NCI-H1694 (cell line): ENCODE results near the gene CR2.
"Not testable (repeated sequence)": the region's sequence is repeated elsewhere in the genome, so short reads cannot be mapped to it uniquely, and the experiment has no call there.

Experiments used
- DNase-seq: peaks from one replicate; lab custom pipeline; 2025; lab: John Stamatoyannopoulos, UW

CR2 gene

DNA sequence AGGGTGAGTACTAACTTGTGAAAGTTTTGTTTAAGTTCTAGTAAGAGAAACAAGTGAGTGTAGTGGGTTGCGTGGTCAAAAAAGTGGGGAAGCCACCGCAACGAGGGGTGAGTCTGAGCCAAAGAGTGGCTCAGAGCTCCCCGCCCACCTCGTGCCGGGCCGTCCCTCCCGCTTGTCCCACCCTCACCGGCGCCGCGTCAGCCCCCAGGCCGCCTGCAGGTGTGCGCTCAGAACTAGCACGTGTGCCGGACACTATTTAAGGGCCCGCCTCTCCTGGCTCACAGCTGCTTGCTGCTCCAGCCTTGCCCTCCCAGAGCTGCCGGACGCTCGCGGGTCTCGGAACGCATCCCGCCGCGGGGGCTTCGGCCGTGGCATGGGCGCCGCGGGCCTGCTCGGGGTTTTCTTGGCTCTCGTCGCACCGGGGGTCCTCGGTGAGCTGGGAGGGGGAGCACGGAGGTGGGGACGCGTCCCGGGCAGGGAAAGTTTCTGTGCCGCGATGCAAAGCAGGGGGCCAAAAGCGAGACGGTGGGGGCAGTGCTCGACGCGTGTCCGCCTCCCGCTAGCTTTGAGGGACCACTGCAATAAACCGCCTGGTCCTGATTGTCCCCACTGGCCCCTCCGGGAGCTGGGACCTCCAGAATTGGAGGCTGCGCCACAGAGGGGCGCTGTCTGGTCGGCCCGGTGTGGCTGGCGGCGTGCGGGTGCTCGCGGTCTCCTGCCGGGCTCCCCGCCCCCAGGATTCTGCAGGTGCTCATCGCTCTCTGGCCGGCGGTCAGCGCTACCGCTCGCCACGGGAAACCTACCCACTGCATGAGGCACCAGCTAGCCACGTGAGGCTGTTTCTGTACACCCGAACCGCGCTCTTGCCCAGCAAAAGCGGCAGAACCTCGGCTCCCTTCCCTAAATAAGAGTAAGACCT lies at the start of gene CR2:
TSS of gene CR2 (plus strand) at position 283 of the 919 bp plus-strand sequence. CDS start at position 374, 91 bp downstream.
- DNase-seq, result no peak

DNA sequence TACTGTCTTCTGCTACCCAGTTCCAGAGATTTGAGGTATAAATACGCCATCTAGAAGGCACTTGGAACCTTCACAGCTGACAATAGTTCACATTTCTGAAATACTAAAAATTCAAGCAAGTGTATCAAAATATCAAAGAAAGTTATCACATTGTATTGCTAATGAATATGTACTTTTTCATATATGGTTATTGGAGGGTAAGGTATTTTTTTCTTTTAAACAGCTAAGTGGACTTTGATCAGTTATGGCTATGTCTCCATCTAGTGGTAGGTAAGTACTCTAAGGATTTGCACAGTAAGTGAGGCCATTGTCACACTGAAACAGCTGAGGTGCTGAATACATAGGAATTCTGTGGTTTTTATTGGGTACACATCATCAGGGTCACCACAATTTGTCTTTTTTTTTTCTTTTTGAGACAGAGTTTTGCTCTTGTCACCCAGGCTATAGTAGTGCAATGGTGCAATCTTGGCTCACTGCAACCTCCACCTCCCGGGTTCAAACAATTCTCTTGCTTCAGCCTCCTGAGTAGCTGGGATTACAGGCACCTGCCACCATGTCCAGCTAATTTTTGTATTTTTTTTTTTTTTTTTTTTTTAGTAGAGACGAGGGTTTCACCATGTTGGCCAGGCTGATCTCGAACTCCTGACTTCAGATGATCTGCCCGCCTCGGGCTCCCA lies 49.1 kb upstream of the CR2 start:
- DNase-seq, result no peak

DNA sequence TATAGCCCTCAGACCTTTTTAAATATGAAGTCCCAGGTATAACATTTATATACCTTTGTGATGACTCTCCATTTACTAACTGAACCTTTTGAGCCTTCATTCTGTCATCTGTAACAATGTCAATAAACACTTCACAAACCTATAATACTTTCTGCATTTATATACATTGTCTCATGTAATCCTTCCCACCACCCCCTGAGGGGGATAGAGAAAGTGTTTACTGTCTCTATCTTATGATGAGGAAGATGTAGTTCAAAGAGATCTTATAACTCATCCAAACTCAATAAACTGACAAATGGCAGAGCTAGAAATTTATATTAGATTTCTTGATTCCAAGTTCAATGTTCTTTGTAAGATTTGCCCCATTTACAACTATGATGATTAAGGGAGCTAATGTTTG lies 48.3 kb upstream of the CR2 start:
- DNase-seq, result no peak

DNA sequence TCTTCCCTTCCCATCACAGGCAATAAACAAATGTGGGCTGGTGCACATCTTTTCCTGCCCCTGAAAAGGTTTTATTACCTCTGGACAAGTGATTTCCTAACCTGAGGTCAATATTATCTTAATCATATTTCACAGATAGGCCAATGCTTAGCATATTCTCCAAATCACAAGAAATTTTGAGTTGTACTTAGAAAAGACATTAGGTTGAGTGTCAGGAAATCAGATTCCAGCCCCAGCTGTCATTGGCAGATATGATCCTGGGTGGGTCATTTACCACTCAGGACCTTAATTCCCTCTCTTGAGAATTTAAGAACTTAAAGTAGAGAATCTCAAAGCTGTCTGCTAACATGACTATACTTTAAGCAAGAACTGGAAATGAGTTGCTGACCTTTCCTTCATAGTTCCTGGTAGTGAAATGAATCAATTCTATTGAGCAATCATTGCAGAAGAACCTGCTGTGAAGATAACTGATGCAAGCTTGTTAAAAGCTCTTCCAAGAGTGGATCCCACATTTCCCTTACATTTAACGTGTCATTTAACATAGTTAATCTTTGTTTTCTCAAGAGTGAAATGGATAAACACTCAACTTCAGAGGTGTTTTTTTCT lies 46.4 kb upstream of the CR2 start:
- no peak for DNase-seq

DNA sequence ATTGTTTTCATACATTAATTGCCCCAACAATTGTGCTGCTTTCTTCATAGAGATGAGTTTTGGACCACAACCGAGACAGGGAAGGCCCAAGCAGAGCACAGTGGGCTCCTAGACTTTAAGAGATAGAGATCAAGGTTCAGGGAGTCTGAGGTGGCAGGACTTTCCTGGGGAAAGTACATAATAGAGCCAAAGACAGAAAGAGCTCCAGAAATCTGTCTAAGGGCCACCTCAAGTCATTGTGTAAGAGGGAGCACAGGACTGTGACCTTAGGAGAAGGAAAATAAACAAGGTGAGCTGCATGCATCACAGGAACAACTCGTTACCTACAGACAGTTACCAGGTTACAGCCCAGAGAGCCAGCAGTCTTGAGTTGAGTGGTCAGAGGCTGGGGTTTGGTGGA lies 41.3 kb upstream of the CR2 start:
- DNase-seq, result no peak

DNA sequence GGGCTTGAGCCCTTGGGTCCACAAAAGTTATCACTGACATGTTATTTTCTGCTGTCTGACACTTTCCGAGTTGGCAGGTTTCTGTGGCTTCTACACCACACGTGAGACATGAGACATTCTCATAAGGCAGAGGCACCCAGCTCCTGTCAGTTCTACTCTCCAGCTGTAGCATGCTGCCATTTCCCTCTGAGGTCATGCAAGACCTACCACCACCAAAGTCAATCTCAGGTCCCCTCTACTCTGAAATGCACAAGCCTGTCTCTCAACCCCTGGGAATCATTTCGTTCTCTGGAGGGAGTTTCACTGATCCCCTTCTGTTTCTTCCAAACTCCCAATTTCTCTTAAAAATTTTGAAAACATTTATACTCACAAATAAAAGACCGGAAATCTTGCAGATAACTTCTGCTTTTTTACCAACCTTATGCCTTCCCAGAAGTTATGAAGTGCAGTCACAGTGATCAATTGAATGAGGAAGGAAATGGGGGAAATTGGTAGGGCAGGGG lies 39.5 kb upstream of the CR2 start:
- DNase-seq, result no peak

DNA sequence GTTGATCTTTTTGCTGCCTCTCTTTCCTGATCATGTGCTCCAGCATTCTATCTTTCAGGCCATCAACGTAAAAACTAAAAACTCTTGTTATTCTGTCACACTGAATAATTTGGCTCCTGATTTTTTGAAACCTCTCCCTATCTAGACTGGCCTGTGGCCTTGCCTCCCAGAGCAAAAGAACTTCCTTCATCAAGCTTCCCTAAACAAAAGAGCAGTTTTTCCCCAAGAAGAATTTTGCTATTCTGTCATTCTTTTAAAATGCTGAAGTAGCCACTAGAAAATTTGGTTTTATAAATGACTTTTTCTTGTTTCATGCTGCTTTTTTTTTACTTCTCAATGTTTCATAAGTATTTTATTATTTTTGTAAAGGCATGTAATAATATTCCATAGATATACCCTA lies 37.1 kb upstream of the CR2 start:
- no peak for DNase-seq

DNA sequence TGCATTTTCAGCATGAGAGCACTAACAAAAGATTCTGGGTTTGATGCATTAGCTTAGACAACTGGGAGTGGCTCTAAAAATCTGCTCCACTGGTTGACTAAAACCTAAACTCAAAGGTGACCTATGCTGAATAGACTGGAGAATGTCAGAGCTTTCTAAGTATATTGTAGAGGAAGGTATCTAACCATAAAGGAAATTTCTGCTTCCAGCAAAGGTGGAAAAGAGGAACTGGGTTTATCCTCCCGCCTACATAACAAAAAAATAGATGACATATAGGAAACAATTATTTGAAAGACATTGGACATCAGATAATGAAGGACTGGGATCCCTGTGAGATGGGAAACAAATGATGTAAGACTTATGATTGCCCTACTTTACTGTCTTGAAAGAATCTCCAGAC lies 35.8 kb upstream of the CR2 start:
- DNase-seq, result no peak

DNA sequence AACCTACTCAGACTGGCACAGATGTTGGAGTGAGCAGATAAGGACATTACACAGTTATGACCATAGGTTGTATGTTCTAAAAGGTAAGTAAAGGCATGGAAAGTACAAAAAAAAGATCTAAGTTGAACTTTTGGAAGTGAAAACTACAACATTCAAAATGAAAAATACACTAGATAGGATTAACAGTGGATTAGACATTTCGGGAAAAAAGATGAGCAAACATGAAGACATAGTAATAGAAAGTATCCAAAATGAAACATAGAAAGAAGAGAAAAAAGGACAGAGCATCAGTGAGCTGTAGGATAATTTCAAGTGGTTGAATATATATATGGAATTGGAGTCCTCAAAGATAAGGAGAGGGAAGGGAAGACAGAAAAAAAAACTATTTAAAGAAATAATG lies 34.0 kb upstream of the CR2 start:
- DNase-seq, result no peak

DNA sequence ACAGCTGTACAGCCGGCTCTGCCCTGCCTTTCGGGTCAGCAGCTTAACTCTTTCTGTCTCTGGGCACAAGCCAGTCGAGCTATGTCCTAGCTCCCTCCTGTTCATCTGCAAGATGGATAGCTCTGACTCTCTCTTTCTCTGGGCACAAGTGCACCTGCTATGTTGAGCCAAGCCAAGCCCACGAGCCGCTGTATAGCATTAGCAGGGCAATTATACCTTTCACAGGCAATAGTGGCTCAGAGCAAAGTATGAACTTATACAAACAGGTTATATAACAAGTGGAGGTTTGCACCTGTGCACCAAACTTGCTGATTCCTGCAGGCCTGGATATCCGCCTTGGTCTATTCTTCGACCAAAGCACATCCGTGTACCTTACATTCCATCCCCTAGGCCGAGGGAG lies 33.0 kb upstream of the CR2 start:
- DNase-seq, result no peak

DNA sequence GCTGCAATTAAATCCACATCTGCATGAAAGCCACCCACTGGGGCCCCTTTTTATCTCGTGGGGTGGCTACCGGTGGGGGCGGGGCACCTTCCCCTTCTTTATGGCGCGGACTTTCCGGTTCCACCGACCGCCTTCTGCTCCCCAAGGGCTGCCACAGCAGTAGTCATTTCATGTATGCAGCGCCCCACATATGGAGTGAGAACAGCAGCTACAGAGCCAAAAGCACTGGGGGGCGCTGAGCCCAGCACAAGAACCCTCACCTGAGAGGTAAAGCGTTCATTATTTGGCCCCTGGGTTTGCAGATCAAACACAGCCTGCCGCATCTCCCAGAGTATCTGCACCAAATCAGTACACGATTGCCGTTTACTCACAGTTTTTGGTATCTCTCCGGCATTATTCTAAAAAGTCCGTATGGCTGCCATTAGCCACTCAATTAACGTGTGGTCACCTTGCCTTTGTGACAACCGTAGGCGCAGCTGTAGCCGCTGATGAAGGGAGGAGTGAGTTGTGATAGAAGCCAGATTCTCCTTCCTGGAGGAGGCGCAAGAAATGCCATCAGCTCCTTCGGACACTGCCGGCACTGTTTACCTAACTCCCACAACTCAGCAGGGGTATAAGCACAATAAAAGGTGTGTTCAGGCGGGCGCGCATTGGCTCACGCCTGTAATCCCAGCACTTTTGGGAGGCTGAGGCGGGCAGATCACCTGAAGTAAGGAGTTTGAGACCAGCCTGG lies 30.4 kb upstream of the CR2 start:
- no peak for DNase-seq

DNA sequence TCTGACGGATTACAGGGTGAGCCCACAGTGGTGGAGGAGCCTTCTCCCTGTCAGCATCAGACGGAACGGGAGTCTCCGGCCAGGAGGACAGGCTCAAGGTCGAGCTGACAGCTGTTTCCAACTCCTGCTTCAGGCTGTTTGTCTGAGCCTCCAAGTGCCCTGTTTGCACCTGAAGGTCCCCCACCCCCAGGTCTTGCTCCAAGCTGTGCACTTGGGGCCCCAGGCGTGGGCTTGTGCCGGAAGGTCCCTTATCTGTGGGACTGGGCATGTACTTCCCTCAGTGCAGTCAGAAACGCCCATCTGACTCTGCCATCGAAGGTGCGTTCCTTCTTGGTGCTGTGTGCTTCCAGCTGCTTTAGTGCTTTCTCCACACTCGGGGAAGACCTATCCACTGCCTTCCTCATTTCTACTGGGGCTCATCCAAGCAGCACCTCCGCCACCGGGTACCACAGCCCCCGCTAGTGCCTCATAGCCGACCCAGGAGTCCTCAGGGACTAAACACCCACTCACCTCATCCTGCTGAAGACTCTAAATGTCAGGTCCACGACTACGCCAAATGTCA lies 29.5 kb upstream of the CR2 start:
- DNase-seq, result no peak

DNA sequence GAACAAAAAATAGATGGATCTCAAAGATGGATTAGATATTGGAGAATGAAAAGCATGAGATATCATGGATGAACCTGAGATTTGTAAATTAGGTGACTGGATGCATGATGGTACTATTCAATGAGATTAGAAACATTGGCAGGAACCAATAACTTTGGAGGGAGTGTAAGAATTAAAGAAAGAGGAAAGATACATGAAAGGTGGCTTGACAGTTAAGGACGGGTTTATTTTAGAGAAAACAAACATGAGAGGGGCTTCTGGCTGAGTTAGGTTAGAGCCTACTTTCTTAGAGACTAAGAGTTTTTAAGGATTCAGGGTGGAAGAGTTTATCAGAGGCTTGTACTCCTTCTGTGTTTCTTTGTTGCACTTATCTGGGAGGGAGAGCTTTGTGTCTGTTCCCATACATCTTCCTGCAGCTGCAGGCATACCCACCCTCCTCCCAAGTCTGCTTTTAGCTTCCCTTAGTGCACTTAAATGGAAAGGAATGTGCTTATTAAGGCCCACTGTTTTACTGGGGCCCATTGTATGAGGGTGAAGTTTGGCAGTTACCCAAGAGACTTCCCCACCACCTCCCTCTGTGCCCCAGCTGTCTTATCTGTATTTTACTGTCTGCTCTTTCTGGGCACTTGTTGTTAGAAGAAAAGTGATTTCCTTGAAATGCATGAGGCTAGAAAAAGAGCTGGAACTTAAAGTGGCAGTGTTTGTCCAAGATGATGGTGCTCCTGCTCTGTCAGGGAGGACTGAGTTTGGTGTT lies 26.1 kb upstream of the CR2 start:
- DNase-seq, result no peak

DNA sequence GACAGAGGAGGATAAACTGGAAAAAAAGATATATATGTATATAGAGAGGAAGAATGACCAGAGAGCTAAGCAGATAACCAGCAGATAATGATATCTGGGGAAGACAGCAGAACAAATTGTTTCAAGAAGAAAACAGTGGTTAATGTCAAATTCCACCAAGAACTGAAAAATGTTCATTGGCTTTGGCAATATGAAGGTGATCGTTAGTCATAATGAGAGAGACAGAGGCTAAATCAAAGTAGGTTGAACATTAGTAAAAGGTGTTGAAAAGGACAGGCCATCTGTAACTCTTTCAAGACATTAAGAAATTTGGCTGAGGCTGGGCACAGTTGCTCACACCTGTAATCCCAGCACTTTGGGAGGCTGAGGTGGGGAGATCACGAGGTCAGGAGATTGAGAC lies 25.3 kb upstream of the CR2 start:
- DNase-seq, result no peak

DNA sequence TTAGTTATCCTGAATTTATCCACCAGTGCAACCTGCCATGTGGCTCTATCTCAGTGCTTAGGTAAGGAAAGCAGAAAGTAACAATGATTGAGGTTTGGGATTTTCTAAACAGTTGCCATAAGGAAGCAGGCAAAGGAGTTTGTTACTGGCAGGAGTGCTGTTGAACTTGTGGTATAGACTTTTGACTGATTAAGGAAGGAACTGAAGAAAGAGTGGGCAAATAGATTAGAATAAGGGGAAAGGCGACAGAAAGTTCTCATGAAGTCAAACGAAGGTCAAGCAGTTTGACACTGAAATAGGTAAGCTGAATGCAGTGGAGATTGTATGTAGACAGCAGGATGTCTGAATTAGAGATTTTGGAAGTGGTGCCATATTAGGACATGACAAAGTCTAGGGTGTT lies 24.2 kb upstream of the CR2 start:
- DNase-seq, result no peak

DNA sequence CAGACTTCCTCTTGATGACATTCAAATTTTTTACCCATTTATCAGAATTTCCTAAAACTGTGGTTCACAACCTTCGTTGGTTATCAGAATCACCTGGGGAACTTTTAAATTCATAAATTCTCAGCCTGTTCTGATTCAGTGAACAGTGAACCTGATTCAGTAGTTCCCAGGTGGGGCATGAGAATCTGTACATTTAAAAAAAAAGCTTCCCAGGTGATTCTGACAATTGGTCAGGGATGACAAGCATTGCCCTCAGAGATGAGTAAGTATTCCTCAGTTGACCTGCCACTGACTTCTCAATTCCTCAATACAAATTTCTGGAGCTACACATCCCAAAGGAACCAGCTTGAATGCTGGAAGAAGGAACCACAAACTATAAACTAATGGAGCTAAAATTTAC lies 23.5 kb upstream of the CR2 start:
- no peak for DNase-seq

DNA sequence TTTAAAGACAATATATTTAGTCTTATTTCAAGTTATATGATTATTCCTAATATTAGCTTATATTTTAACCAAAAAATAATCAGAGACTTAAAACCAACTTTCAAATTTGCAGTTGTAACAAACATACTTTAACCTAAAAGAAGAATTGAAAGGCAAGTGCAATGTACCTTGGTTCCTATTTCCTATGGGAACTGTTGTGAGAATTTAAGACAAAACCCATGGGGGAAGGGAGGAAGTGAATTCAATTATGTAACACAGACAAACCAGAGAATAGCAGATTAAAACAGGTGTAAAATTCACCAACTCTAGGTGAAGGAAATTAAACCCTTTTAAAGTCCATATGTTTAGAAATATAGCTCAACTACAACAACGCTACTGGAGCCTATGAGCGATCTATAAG lies 22.6 kb upstream of the CR2 start:
- DNase-seq, result no peak

DNA sequence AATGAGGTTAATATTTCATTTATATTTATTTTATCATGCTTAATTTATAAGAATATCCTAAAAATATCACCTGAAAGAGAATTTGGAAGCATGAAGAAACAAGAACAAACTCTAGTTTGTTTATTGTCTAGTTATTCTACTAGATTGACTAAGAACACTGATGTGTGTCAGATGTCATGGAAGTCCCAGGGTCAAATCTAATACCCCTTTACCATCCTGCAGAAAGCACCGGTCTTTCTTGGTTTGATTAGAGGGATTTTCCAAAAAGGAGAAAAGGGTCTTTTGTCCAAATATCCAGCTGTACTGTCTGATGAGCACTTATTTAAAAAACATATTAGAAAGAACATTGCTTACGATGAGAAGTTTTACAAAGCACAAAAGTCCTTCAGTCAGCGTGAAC lies 20.7 kb upstream of the CR2 start:
- no peak for DNase-seq

DNA sequence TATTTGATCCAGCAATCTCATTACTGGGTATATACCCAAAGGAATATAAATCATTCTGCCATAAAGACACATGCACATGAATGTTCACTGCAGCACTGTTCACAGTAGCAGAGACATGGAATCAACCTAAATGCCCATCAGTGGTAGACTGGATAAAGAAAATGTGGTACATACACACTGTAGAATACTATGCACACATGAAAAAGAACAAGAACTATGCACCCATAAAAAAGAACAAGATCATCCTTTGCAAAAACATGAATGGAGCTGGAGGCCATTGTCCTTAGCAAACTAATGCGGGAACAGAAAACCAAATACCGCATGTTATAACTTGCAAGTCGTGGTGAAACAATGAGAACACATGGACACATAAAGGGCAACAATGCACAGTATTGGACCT lies 17.4 kb upstream of the CR2 start:
- DNase-seq, result not testable (repeated sequence)

DNA sequence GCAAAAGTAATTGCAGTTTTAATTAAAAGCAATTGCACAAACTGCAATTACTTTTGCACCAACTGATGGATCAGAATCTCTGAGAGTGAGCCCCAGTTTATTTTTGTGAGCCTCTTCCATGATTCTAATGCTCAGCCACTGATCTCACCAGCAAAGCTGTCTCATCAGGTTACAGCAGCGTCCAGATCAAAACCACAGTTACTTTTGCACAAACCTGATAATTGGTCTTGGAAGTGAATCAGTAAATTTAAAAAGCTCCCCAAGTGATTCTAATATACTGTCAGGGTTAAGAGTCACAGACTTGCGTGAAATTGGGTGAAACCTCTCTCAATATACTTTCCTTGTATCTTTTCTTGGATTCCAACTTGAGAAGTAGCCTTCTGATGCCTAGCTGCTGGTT lies 13.5 kb upstream of the CR2 start:
- no peak for DNase-seq

DNA sequence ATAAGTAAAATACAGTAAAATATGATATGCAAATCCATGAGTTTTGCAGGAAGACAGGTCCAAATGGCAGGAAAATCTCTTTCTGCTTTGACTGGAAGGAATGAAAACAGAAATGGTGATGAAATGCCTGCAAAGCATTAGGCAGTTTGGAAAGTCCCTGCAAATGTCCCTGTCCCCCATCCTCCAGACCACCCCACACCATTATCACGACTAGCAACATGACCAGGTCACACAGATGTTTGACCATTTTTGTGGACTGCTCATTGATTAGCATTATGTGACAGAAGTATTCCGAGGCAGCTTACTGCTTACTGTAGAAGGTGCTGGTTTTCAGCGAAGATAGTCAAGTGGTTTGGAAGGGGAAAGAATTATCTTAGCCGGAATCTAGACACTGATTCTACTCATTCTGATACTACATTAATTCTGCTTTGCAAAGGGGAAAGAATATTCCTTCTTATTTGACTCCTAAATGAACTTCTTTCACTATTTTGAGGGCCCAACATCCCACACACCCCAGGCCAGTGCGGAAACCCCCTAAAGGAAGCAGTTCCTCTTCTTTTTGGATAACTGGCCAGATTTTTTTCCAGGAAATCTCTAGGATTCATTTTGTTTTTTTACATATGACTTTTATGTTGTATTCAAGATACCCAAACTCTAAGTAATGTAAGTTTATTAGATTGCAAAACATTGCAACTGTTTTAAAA lies 9.5 kb upstream of the CR2 start:
- no peak for DNase-seq
